HEK293 (cell line): ENCODE results near the gene FAM120A.

ENCODE experiments used
- KLF9 ChIP-seq: fragments of 450-650 bp; formaldehyde crosslinking; IDR thresholded peaks from 2 replicates; pipeline ENCODE4 v1.5.1; 2016; ENCODE audit warnings: missing biosample characterization, missing genetic modification characterization, low read depth
- REPIN1 ChIP-seq: fragments of 450-650 bp; formaldehyde crosslinking; IDR thresholded peaks from 2 replicates; pipeline ENCODE4 v1.5.1; 2017; ENCODE audit warnings: missing biosample characterization, missing genetic modification characterization, low read depth
- SP2 ChIP-seq: fragments of 450-650 bp; formaldehyde crosslinking; IDR thresholded peaks from 2 replicates; pipeline ENCODE4 v1.5.1; 2016; ENCODE audit warnings: missing biosample characterization, missing genetic modification characterization
- TCF7L2 ChIP-seq: IDR thresholded peaks from 2 replicates; pipeline ENCODE4 v1.6.1; 2011; ENCODE audit warnings: low read depth, mild to moderate bottlenecking, inconsistent platforms, low read length, moderate library complexity, borderline replicate concordance
- ZBTB48 ChIP-seq: fragments of 450-650 bp; formaldehyde crosslinking; IDR thresholded peaks from 2 replicates; pipeline ENCODE4 v1.5.1; 2016; ENCODE audit warnings: missing biosample characterization, missing genetic modification characterization
- ZFHX2 ChIP-seq: fragments of 450-650 bp; formaldehyde crosslinking; conservative IDR thresholded peaks from 2 replicates; pipeline ENCODE4 v1.5.1; 2016; ENCODE audit warnings: missing biosample characterization, missing genetic modification characterization
- ZNF302 ChIP-seq: fragments of 450-650 bp; formaldehyde crosslinking; IDR thresholded peaks from 2 replicates; pipeline ENCODE4 v1.5.1; 2016; ENCODE audit warnings: missing biosample characterization, missing genetic modification characterization, low read depth
- ZNF350 ChIP-seq: fragments of 450-650 bp; formaldehyde crosslinking; IDR thresholded peaks from 2 replicates; pipeline ENCODE4 v1.5.0; 2017; ENCODE audit warnings: missing biosample characterization, mild to moderate bottlenecking, missing genetic modification characterization
- ZNF391 ChIP-seq: fragments of 450-650 bp; formaldehyde crosslinking; IDR thresholded peaks from 2 replicates; pipeline ENCODE4 v1.5.1; 2016; ENCODE audit warnings: low read depth, missing biosample characterization, missing genetic modification characterization, borderline replicate concordance
- ZNF398 ChIP-seq: fragments of 450-650 bp; formaldehyde crosslinking; IDR thresholded peaks from 2 replicates; pipeline ENCODE4 v1.5.1; 2017; ENCODE audit warnings: missing biosample characterization, missing genetic modification characterization
- ZNF654 ChIP-seq: fragments of 450-650 bp; formaldehyde crosslinking; IDR thresholded peaks from 2 replicates; pipeline ENCODE4 v1.5.1; 2016; ENCODE audit warnings: low read depth, missing biosample characterization, missing genetic modification characterization
- ZNF76 ChIP-seq: fragments of 450-650 bp; formaldehyde crosslinking; IDR thresholded peaks from 2 replicates; pipeline ENCODE4; 2016; ENCODE audit warnings: low read depth, missing biosample characterization, missing genetic modification characterization, borderline replicate concordance
- ZNF792 ChIP-seq: fragments of 450-650 bp; formaldehyde crosslinking; IDR thresholded peaks from 2 replicates; pipeline ENCODE4 v1.5.1; 2016; ENCODE audit warnings: missing biosample characterization, missing genetic modification characterization
- TF ChIP-seq, protein P1 (sequence below): fragments of 450-650 bp; formaldehyde crosslinking; IDR thresholded peaks from 2 replicates; pipeline ENCODE4 v1.5.1; 2016; ENCODE audit warnings: missing biosample characterization, missing genetic modification characterization

DNA sequence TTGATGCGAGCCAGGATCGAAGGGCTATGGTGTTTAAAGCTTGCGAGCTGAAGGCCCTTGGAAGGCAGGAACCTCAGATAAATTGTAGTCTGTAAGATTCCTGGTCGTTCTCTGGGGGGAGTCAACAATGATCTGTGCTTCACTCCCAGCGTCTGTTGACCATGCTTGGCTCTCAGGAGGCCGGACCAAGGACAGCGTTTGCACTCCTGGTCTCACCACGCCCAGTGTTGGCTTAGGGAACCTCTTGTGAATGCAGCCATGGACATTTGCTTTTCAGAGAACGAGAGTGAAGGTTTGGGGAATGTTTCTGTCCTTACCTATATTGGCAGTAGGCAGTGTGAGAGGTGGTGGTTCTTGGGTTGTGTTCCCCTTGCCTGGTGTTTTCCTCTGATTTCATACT lies 62.1 kb downstream of the FAM120A start:
- TF ChIP-seq ZBTB48 (tag by site-specific recombination) (no peak), TCF7L2 (no peak), REPIN1 (tag by site-specific recombination) (no peak), ZNF302 (no peak), KLF9 (tag by site-specific recombination) (no peak), ZFHX2 (tag by site-specific recombination) (no peak), ZNF792 (tag by site-specific recombination) (no peak), ZNF398 (tag by site-specific recombination) (no peak), SP2 (tag by site-specific recombination) (no peak), ZNF76 (no peak), ZNF391 (tag by site-specific recombination) (no peak), ZNF350 (no peak), ZNF654 (tag by site-specific recombination) (no peak)
- TF ChIP-seq, protein P1, sequence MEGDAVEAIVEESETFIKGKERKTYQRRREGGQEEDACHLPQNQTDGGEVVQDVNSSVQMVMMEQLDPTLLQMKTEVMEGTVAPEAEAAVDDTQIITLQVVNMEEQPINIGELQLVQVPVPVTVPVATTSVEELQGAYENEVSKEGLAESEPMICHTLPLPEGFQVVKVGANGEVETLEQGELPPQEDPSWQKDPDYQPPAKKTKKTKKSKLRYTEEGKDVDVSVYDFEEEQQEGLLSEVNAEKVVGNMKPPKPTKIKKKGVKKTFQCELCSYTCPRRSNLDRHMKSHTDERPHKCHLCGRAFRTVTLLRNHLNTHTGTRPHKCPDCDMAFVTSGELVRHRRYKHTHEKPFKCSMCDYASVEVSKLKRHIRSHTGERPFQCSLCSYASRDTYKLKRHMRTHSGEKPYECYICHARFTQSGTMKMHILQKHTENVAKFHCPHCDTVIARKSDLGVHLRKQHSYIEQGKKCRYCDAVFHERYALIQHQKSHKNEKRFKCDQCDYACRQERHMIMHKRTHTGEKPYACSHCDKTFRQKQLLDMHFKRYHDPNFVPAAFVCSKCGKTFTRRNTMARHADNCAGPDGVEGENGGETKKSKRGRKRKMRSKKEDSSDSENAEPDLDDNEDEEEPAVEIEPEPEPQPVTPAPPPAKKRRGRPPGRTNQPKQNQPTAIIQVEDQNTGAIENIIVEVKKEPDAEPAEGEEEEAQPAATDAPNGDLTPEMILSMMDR (tag by site-specific recombination): no peak
